H1 (cell line): Measurements from ENCODE around the gene DDX49. TPM values are rescaled to one million over a fixed set of nuclear protein-coding genes. Genes with fewer than 3 reads are reported as not detected.

Experiments
- CTCF ChIA-PET: fragments of 300-600 bp; sonication (Branson Sonifier 250); formaldehyde crosslinking; loops from one replicate; lab custom pipeline; 2021; ENCODE audit not compliant: partially characterized antibody; lab: Charles Lee
- POLR2A ChIA-PET: fragments of 300-600 bp; sonication (Branson Sonifier 250); formaldehyde crosslinking; loops from one replicate; lab custom pipeline; 2021; ENCODE audit warnings: inconsistent platforms; ENCODE audit not compliant: partially characterized antibody; lab: Charles Lee
- DNase-seq, 2 experiments: peaks; one replicate each; pipeline versions ENCODE4 v3.0.0 to v3.0.0-alpha.2; 2010 to 2022; ENCODE audit warnings: low spot score in 2 of 2, low read depth in 1 of 2, mixed read lengths in 1 of 2
- FAIRE-seq: peaks from 2 replicates; lab custom pipeline; 2011; peaks lifted over from hg19 to GRCh38; lab: Jason Lieb, UNC
- H2AFZ ChIP-seq: 2 replicates; pipeline ENCODE4 v1.8.1; 2012; ENCODE audit warnings: low read length, inconsistent platforms
- H2AK5ac ChIP-seq: 2 replicates; pipeline ENCODE4 v1.6.1; 2013; ENCODE audit warnings: low read depth, low read length
- H2BK120ac ChIP-seq: replicated peaks from 2 replicates; pipeline ENCODE3; 2013; ENCODE audit warnings: low read depth, low read length, inconsistent platforms
- H2BK12ac ChIP-seq: 2 replicates; pipeline ENCODE4 v1.6.1; 2013; ENCODE audit warnings: low read depth, low read length
- H2BK15ac ChIP-seq: 2 replicates; pipeline ENCODE4 v1.6.1; 2013; ENCODE audit warnings: low read length
- H2BK20ac ChIP-seq: 2 replicates; pipeline ENCODE4 v1.6.1; 2013; ENCODE audit warnings: low read length
- H2BK5ac ChIP-seq: 2 replicates; pipeline ENCODE4 v1.6.1; 2013; ENCODE audit warnings: low read depth, low read length
- H3K14ac ChIP-seq: 2 replicates; pipeline ENCODE4 v1.6.1; 2013; ENCODE audit warnings: inconsistent platforms; ENCODE audit not compliant: insufficient read length
- H3K18ac ChIP-seq: 2 replicates; pipeline ENCODE4 v1.6.1; 2013; ENCODE audit warnings: low read length; ENCODE audit errors: extremely low read depth
- H3K23ac ChIP-seq: 2 replicates; pipeline ENCODE4 v1.6.1; 2013; ENCODE audit warnings: inconsistent platforms; ENCODE audit not compliant: insufficient read length
- H3K23me2 ChIP-seq: 2 replicates; pipeline ENCODE4 v1.6.1; 2013; ENCODE audit warnings: low read depth, low read length
- H3K27ac ChIP-seq: 2 replicates; pipeline ENCODE4 v1.6.1; 2011; ENCODE audit warnings: low read depth, low read length, inconsistent platforms
- H3K27me3 ChIP-seq, 4 experiments: replicated peaks in 1 of 4; 1 replicate in 1 of 4; 2 replicates in 3 of 4; pipeline versions ENCODE4 v1.6.1 to v1.8.1; 2011 to 2013; ENCODE audit warnings: low read length in 3 of 4, mild to moderate bottlenecking in 3 of 4, inconsistent platforms in 2 of 4, mixed read lengths in 2 of 4, moderate library complexity in 1 of 4; ENCODE audit not compliant: control insufficient read depth in 3 of 4, insufficient read depth in 3 of 4; ENCODE audit errors: extremely low read depth in 1 of 4
- H3K36me3 ChIP-seq, 4 experiments: 2 replicates each; pipeline versions ENCODE4 v1.6.1 to v1.8.1; 2011 to 2013; ENCODE audit warnings: mild to moderate bottlenecking in 4 of 4, low read length in 3 of 4, moderate library complexity in 2 of 4, control low read depth in 1 of 4, inconsistent platforms in 1 of 4; ENCODE audit not compliant: insufficient read depth in 4 of 4, control insufficient read depth in 2 of 4
- H3K4ac ChIP-seq: replicated peaks from 2 replicates; pipeline ENCODE3; 2013; ENCODE audit warnings: low read length, low read depth, mixed read lengths, inconsistent platforms; ENCODE audit not compliant: insufficient read length
- H3K4me1 ChIP-seq, 4 experiments: replicated peaks in 1 of 4; 1 replicate in 1 of 4; 2 replicates in 3 of 4; pipeline versions ENCODE4 v1.6.1 to v1.8.1; 2011 to 2013; ENCODE audit warnings: low read length in 3 of 4, inconsistent platforms in 2 of 4, mixed read lengths in 1 of 4; ENCODE audit not compliant: insufficient read depth in 4 of 4, control insufficient read depth in 3 of 4
- H3K4me2 ChIP-seq, 2 experiments: 2 replicates each; pipeline versions ENCODE4 v1.6.1 to v1.8.1; 2011 to 2013; ENCODE audit warnings: low read depth in 2 of 2, low read length in 2 of 2, control low read depth in 1 of 2, inconsistent platforms in 1 of 2, mild to moderate bottlenecking in 1 of 2; ENCODE audit not compliant: insufficient read depth in 1 of 2
- H3K4me3 ChIP-seq, 4 experiments: fragments of 200-600, 300-600 bp in 1 of 4; sonication (generic), shearing (Covaris generic), sonication (Bioruptor Twin) in 1 of 4; 2 replicates each; pipeline versions ENCODE4 v1.5.1 to v1.8.1; 2011 to 2016; ENCODE audit warnings: low read length in 4 of 4, low read depth in 3 of 4, control low read depth in 2 of 4, inconsistent platforms in 2 of 4, mild to moderate bottlenecking in 2 of 4, mixed read lengths in 1 of 4, moderate library complexity in 1 of 4; ENCODE audit not compliant: insufficient read depth in 2 of 4; ENCODE audit errors: extremely low read depth in 1 of 4
- H3K56ac ChIP-seq: replicated peaks from 2 replicates; pipeline ENCODE3; 2013; ENCODE audit warnings: low read depth, mild to moderate bottlenecking, mixed read lengths, low read length, inconsistent platforms; ENCODE audit not compliant: insufficient read length
- H3K79me1 ChIP-seq: 2 replicates; pipeline ENCODE4 v1.6.1; 2013; ENCODE audit warnings: low read depth, low read length, control low read depth
- H3K79me2 ChIP-seq, 2 experiments: 2 replicates each; pipeline versions ENCODE4 v1.6.1 to v1.8.1; 2012 to 2013; ENCODE audit warnings: low read length in 2 of 2, mild to moderate bottlenecking in 2 of 2, inconsistent platforms in 1 of 2; ENCODE audit not compliant: insufficient read depth in 2 of 2, control insufficient read depth in 1 of 2
- H3K9ac ChIP-seq, 4 experiments: replicated peaks in 1 of 4; 1 replicate in 1 of 4; 2 replicates in 3 of 4; pipeline versions ENCODE4 v1.6.1 to v1.8.1; 2011 to 2013; ENCODE audit warnings: low read depth in 3 of 4, low read length in 3 of 4, control low read depth in 2 of 4, mild to moderate bottlenecking in 2 of 4, moderate library complexity in 2 of 4, inconsistent platforms in 1 of 4; ENCODE audit errors: extremely low read depth in 1 of 4
- H3K9me3 ChIP-seq, 2 experiments: 2 replicates each; pipeline versions ENCODE4 v1.6.1 to v1.8.1; 2012 to 2013; ENCODE audit warnings: mild to moderate bottlenecking in 2 of 2, moderate library complexity in 2 of 2, control low read depth in 1 of 2, inconsistent platforms in 1 of 2, low read depth in 1 of 2, low read length in 1 of 2, mixed read lengths in 1 of 2; ENCODE audit not compliant: insufficient read depth in 2 of 2
- H4K20me1 ChIP-seq, 2 experiments: replicated peaks in 1 of 2; 2 replicates each; pipeline versions ENCODE3 to v1.8.1; 2011 to 2013; ENCODE audit warnings: inconsistent platforms in 2 of 2, low read length in 2 of 2, mild to moderate bottlenecking in 1 of 2; ENCODE audit not compliant: insufficient read depth in 2 of 2, control insufficient read depth in 1 of 2
- H4K5ac ChIP-seq: 2 replicates; pipeline ENCODE4 v1.6.1; 2013; ENCODE audit warnings: low read length, low read depth, mixed read lengths, inconsistent platforms; ENCODE audit not compliant: insufficient read length
- H4K8ac ChIP-seq: 2 replicates; pipeline ENCODE4 v1.8.0; 2013; ENCODE audit warnings: mild to moderate bottlenecking, moderate library complexity, low read length, inconsistent platforms; ENCODE audit not compliant: insufficient read depth; ENCODE audit errors: extremely low read depth
- H4K91ac ChIP-seq: replicated peaks from 2 replicates; pipeline ENCODE3; 2013; ENCODE audit warnings: low read length, mixed read lengths, inconsistent platforms; ENCODE audit not compliant: insufficient read length
- KDM1A ChIP-seq: fragments of 200-600, 300-600 bp; sonication (generic); IDR thresholded peaks from 2 replicates; pipeline ENCODE4 v1.7.1; 2016; ENCODE audit warnings: mild to moderate bottlenecking, low read length, borderline replicate concordance
- KDM4A ChIP-seq: IDR thresholded peaks from one replicate; pipeline ENCODE4 v1.7.1; 2012; ENCODE audit warnings: low read depth, mild to moderate bottlenecking, moderate library complexity, low read length, inconsistent platforms; ENCODE audit not compliant: severe bottlenecking
- WGBS, 2 experiments: shearing (Covaris generic) in 1 of 2; methylation state at CpG; one replicate each; pipeline versions ENCODE4 v1.1.6 to v1.1.7; 2013 to 2015; ENCODE audit warnings: low lambda C conversion rate in 2 of 2, mixed read lengths in 2 of 2, inconsistent platforms in 1 of 2, low coverage in 1 of 2, missing lambda C conversion rate in 1 of 2; ENCODE audit not compliant: insufficient replicate concordance in 2 of 2, insufficient coverage in 1 of 2, insufficient read length in 1 of 2; ENCODE audit errors: extremely low coverage in 1 of 2, missing lambda C conversion rate in 1 of 2; 5-methylcytosine and 5-hydroxymethylcytosine counted together
- polyA plus RNA-seq, 7 experiments: library from polyadenylated mRNA; depleted of rRNA in 3 of 7; stranded (reverse) in 5 of 7; unstranded in 2 of 7; fragments of >200 nt in 5 of 7; fragments of 200-250 nt in 2 of 7; gene quantifications; 1 replicate in 5 of 7; 2 replicates in 1 of 7; 4 replicates in 1 of 7; pipeline versions ENCODE4 v1.2.1 to v1.2.3, GENCODE V29; 2011 to 2013; ENCODE audit warnings: missing spikeins in 2 of 7, mixed read lengths in 2 of 7
- total RNA-seq: library from RNA; stranded (reverse); fragmentation: NEBNext Ultra II Directional; extraction: Animal tissue kit (Norgen Biotek cat#: 25700); gene quantifications from 2 replicates; pipeline ENCODE4 v1.2.1, GENCODE V29; 2021

Gene DDX49
- total and polyA plus RNA-seq, 2 of the 8 experiments (the other 6 are each of a cell fraction or from before 2014, with no cell fraction given), result 41.3 to 46.5 TPM

DNA sequence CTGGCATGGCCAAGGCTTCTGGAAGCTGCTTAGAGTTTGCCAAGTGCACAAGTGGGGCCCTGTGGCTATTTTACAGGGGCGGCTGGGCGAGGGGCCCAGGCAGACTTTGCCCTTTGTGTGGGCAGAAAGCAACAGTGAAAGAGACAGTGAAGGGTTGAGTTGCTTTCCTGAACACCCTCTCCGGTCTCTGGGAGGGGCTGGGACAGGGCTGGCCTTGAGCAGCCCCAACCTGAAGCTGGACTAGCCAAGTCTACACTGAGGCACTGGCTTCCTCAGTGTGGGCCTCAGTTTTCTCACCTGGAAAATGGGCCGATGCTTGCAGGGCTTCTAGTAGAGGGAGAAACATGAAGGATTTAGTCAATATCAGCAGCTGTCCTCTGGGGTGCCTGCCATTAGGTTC is 23.9 kb downstream of the DDX49 start:
- Histone ChIP-seq H3K23me2 (peaks cover 10% of the 10 kb centered on the region; the same call in 1 of the 2 replicates), H3K9ac (no peak overlapping the region), H3K4me3 (no peak overlapping the region), H2BK15ac (no peak overlapping the region), H3K36me3 (peaks cover 0 to 7% (median 0%) of the 10 kb centered on the region in 4 experiments; a peak in 2 of 8 replicates), H2BK20ac (no peak overlapping the region), H3K18ac (no peak overlapping the region), H3K14ac (no peak overlapping the region), H3K23ac (no peak overlapping the region), H3K79me2 (peaks cover 0 to 5% of the 10 kb centered on the region in 2 experiments; a peak in 1 of 4 replicates), H3K4ac (no peak overlapping the region), H3K27me3 (no peaks in the 10 kb centered on the region), H2AK5ac (no peak overlapping the region), H3K4me2 (no peak overlapping the region), H3K4me1 (peaks cover 5 to 18% (median 9%) of the 10 kb centered on the region in 4 experiments), H3K27ac (no peak overlapping the region), H4K20me1 (peaks cover 1 to 2% of the 10 kb centered on the region in 2 experiments), H3K79me1 (peaks cover 3% of the 10 kb centered on the region; the same call in 1 of the 2 replicates), H2AFZ (no peak overlapping the region), H4K5ac (no peak overlapping the region), H2BK5ac (no peak overlapping the region), H2BK12ac (no peak overlapping the region), H4K8ac (no peak overlapping the region), H2BK120ac (no peak overlapping the region), H3K9me3 (no peaks in the 10 kb centered on the region), H3K56ac (no peak overlapping the region), H4K91ac (no peak overlapping the region)
- WGBS, 2 experiments, result 84% methylated on average over 4 of the region's 4 CpGs; no CpG with 5 or more reads in 1 of the 2 experiments
- FAIRE-seq, result no peak
- ChIA-PET POLR2A (interaction anchor here (0.6 to 2.3 kb wide), 9 partner anchors 8 to 77 kb away, joined by 3 to 10 read pairs (median 4); no protein-coding TSS in a partner anchor), CTCF (interaction anchor here (1.2 to 2.2 kb wide), 4 partner anchors 10 to 43 kb away, joined by 3 to 10 read pairs (median 4); no protein-coding TSS in a partner anchor)
- TF ChIP-seq KDM1A, result 0 out of 2 replicates have a peak, but pooled peaks have one; percentile 27
- TF ChIP-seq KDM4A, result no peak
- DNase-seq, result no peak
